ENCODE data around the gene RBP3. TPM values are rescaled to one million over a fixed set of nuclear protein-coding genes. Genes with fewer than 3 reads are reported as not detected.
A peak's percentile ranks its signal among the peaks of the same experiment; 100 is the strongest.

Gene RBP3
- total RNA-seq, 1 experiment from 2014 or later = not detected

- DNase-seq = no peak
- Histone ChIP-seq H3K4me1 (ENCODE audit: insufficient read depth, low read length) (no peaks in the 10 kb centered on the region), H4K91ac (ENCODE audit: insufficient read length, low read depth, low read length) (no peak overlapping the region), H3K79me2 (ENCODE audit: insufficient read depth, low read length) (no peaks in the 10 kb centered on the region), H2BK15ac (ENCODE audit: low read depth, low read length) (no peak overlapping the region), H3K23ac (ENCODE audit: insufficient read length, low read depth, low read length) (no peak overlapping the region), H2BK12ac (ENCODE audit: insufficient read length, low read depth, low read length) (no peak overlapping the region), H3K14ac (ENCODE audit: insufficient read depth, low read length) (peak overlapping the region; percentile 26; the same call in 1 of the 2 replicates), H3K27ac (ENCODE audit: insufficient read length, low read depth, low read length) (no peak overlapping the region), H3K4ac (ENCODE audit: low read depth, low read length) (no peak overlapping the region), H3K23me2 (ENCODE audit: insufficient read length, low read depth, low read length, poor library complexity, severe bottlenecking) (no peaks in the 10 kb centered on the region), H3K4me2 (ENCODE audit: insufficient read depth, insufficient read length, low read length) (no peak overlapping the region), H3K79me1 (ENCODE audit: insufficient read depth, low read depth, low read length, poor library complexity, severe bottlenecking) (no peaks in the 10 kb centered on the region), H3K18ac (ENCODE audit: insufficient read length, low read depth, low read length) (no peak overlapping the region), H3K9me3 (ENCODE audit: control insufficient read depth, low read depth, low read length) (no peaks in the 10 kb centered on the region), H2AFZ (ENCODE audit: low read length) (no peak overlapping the region), H2BK120ac (ENCODE audit: low read depth, low read length, poor library complexity, severe bottlenecking) (no peak overlapping the region), H3K56ac (ENCODE audit: insufficient read length, low read depth, low read length) (no peak overlapping the region), H3K27me3 (ENCODE audit: insufficient read depth, low read length) (no peaks in the 10 kb centered on the region), H2AK5ac (ENCODE audit: insufficient read length, low read length) (no peak overlapping the region), H3T11ph (ENCODE audit: low read length) (no peak overlapping the region), H4K20me1 (ENCODE audit: control insufficient read depth, insufficient read depth, insufficient read length) (no peaks in the 10 kb centered on the region), H2BK5ac (ENCODE audit: insufficient read length, low read length) (no peak overlapping the region), H3K9ac (ENCODE audit: extremely low read depth, insufficient read length, low read length) (no peak overlapping the region), H2BK20ac (ENCODE audit: low read depth, low read length, poor library complexity, severe bottlenecking) (no peak overlapping the region), H4K8ac (replicated peaks; ENCODE audit: insufficient read length, low read depth, low read length) (no peak overlapping the region), H4K5ac (ENCODE audit: insufficient read length, low read depth, low read length) (no peak overlapping the region)
- no peak overlapping the region for H3K27ac Mint-ChIP-seq
- no CpG with 5 or more reads among the region's 5 CpGs for WGBS (ENCODE audit: extremely low coverage, insufficient read length, low lambda C conversion rate)
- H3K9me3 Mint-ChIP-seq = no peaks in the 10 kb centered on the region; a peak in 3 of 5 replicates
- no peaks in the 10 kb centered on the region; a peak in 1 of 7 replicates for H3K36me3 Mint-ChIP-seq (ENCODE audit: insufficient read depth in 1 of 3, low read depth in 3 of 3)
- H3K4me3 Mint-ChIP-seq = no peak overlapping the region
- peaks cover 5% of the 10 kb centered on the region; the same call in 1 of the 2 replicates for H3K27me3 Mint-ChIP-seq (ENCODE audit: low read depth)
- H3K4me1 Mint-ChIP-seq = no peaks in the 10 kb centered on the region
- no peak for TF ChIP-seq CTCF (conservative IDR thresholded peaks at IDR 0.05)
Measured at GRCh38 chr10:47323636-47324296, 24.4 kb upstream of the RBP3 start.
